ENCODE data around the gene GJB6. TPM values are rescaled to one million over a fixed set of nuclear protein-coding genes. Genes with fewer than 3 reads are reported as not detected.

The GJB6 gene
- total RNA-seq, 5 donors from 2014 or later (not counting 1 experiment from before 2014, with no cell fraction given), result 1.1 to 5.2 (median 2.9) TPM

- DNase-seq (no peak), ATAC-seq (replicated peaks in 1 of 4) (no peak)
- Mint-ChIP-seq H3K4me1 (peaks cover 12 to 20% (median 16%) of the 10 kb centered on the region in 3 donors), H3K27me3 (peaks cover 0 to 6% of the 10 kb centered on the region in 2 donors), H3K36me3 (no peaks in the 10 kb centered on the region), H3K9me3 (peaks cover 2 to 7% (median 7%) of the 10 kb centered on the region in 3 donors), H3K27ac (no peak overlapping the region), H3K4me3 (no peak overlapping the region)
- no peak overlapping the region for H3K27ac ChIP-seq (ENCODE audit: low read length)
- 94% methylated on average over 2 of the region's 3 CpGs for WGBS (ENCODE audit: insufficient coverage)
- ChIA-PET CTCF (no interaction called here), POLR2A (no interaction called here)
- H3K4me3 ChIP-seq (ENCODE audit: control insufficient read depth in 1 of 2, extremely low read depth in 1 of 2, low read length in 1 of 2), result no peak overlapping the region
- H3K9me3 ChIP-seq, result no peaks in the 10 kb centered on the region
- H3K4me1 ChIP-seq (ENCODE audit: control insufficient read depth in 1 of 2, extremely low read depth in 1 of 2, insufficient read depth in 2 of 2, low read length in 2 of 2), result no peaks in the 10 kb centered on the region
- H3K27me3 ChIP-seq (replicated peaks in 1 of 2; ENCODE audit: control insufficient read depth in 2 of 2, extremely low read depth in 1 of 2, insufficient read depth in 2 of 2, low read length in 1 of 2), result no peaks in the 10 kb centered on the region
- no peaks in the 10 kb centered on the region for H3K36me3 ChIP-seq (ENCODE audit: control insufficient read depth in 2 of 2, extremely low read depth in 1 of 2, insufficient read depth in 1 of 2, low read length in 1 of 2)
Observed at GRCh38 chr13:20217168-20217567, 15.0 kb downstream of the GJB6 start.

GRCh38 chr13:20209948-20210347, 22.2 kb downstream of the GJB6 start:
- Histone ChIP-seq H3K4me3 (ENCODE audit: control insufficient read depth in 1 of 2, extremely low read depth in 1 of 2, low read length in 1 of 2) (no peak overlapping the region), H3K9me3 (no peaks in the 10 kb centered on the region), H3K27ac (ENCODE audit: low read length) (no peak overlapping the region), H3K27me3 (replicated peaks in 1 of 2; ENCODE audit: control insufficient read depth in 2 of 2, extremely low read depth in 1 of 2, insufficient read depth in 2 of 2, low read length in 1 of 2) (peaks cover 0 to 23% of the 10 kb centered on the region in 2 experiments), H3K36me3 (ENCODE audit: control insufficient read depth in 2 of 2, extremely low read depth in 1 of 2, insufficient read depth in 1 of 2, low read length in 1 of 2) (no peaks in the 10 kb centered on the region), H3K4me1 (ENCODE audit: control insufficient read depth in 1 of 2, extremely low read depth in 1 of 2, insufficient read depth in 2 of 2, low read length in 2 of 2) (no peaks in the 10 kb centered on the region)
- Mint-ChIP-seq H3K4me1 (peaks cover 0 to 9% (median 0%) of the 10 kb centered on the region in 3 donors), H3K27me3 (peaks cover 18 to 33% of the 10 kb centered on the region in 2 donors), H3K27ac (no peak overlapping the region), H3K4me3 (no peak overlapping the region), H3K9me3 (peaks cover 2 to 7% (median 7%) of the 10 kb centered on the region in 3 donors), H3K36me3 (no peaks in the 10 kb centered on the region)
- no CpG with 5 or more reads among the region's 1 CpG for WGBS (ENCODE audit: insufficient coverage)
- no peak for ATAC-seq (replicated peaks in 1 of 4)
- DNase-seq, result no peak
- CTCF ChIA-PET, result interaction anchor here in 1 of 2 donors (1.1 kb wide), 1 partner anchor 28 kb away, joined by 4 read pairs; no protein-coding TSS in a partner anchor
- POLR2A ChIA-PET, result no interaction called here

- no peaks in the 10 kb centered on the region for H3K36me3 ChIP-seq (ENCODE audit: control insufficient read depth in 2 of 2, extremely low read depth in 1 of 2, insufficient read depth in 1 of 2, low read length in 1 of 2)
- ATAC-seq (replicated peaks in 1 of 4) (no peak), DNase-seq (no peak)
- Mint-ChIP-seq H3K4me1 (peaks cover 0 to 9% (median 0%) of the 10 kb centered on the region in 3 donors), H3K4me3 (no peak overlapping the region), H3K27ac (no peak overlapping the region), H3K36me3 (no peaks in the 10 kb centered on the region), H3K9me3 (peaks cover 0 to 7% (median 0%) of the 10 kb centered on the region in 3 donors), H3K27me3 (peaks cover 19 to 31% of the 10 kb centered on the region in 2 donors)
- WGBS (ENCODE audit: insufficient coverage), result 57% methylated on average over 13 of the region's 16 CpGs
- ChIA-PET POLR2A (no interaction called here), CTCF (no interaction called here)
- no peak overlapping the region for H3K4me3 ChIP-seq (ENCODE audit: control insufficient read depth in 1 of 2, extremely low read depth in 1 of 2, low read length in 1 of 2)
- peaks cover 0 to 27% of the 10 kb centered on the region in 2 experiments for H3K27me3 ChIP-seq (replicated peaks in 1 of 2; ENCODE audit: control insufficient read depth in 2 of 2, extremely low read depth in 1 of 2, insufficient read depth in 2 of 2, low read length in 1 of 2)
- no peaks in the 10 kb centered on the region for H3K4me1 ChIP-seq (ENCODE audit: control insufficient read depth in 1 of 2, extremely low read depth in 1 of 2, insufficient read depth in 2 of 2, low read length in 2 of 2)
- H3K9me3 ChIP-seq, result no peaks in the 10 kb centered on the region
- H3K27ac ChIP-seq (ENCODE audit: low read length), result no peak overlapping the region
Observed at GRCh38 chr13:20206698-20207235, 25.4 kb downstream of the GJB6 start.

GRCh38 chr13:20206065-20206697, 25.9 kb downstream of the GJB6 start:
- H3K4me1 ChIP-seq (ENCODE audit: control insufficient read depth in 1 of 2, extremely low read depth in 1 of 2, insufficient read depth in 2 of 2, low read length in 2 of 2), result no peaks in the 10 kb centered on the region
- DNase-seq, result no peak
- POLR2A ChIA-PET, result no interaction called here
- Mint-ChIP-seq H3K36me3 (no peaks in the 10 kb centered on the region), H3K27ac (no peak overlapping the region), H3K4me3 (no peak overlapping the region), H3K9me3 (peaks cover 0 to 10% (median 0%) of the 10 kb centered on the region in 3 donors), H3K4me1 (peaks cover 0 to 9% (median 0%) of the 10 kb centered on the region in 3 donors), H3K27me3 (peaks cover 21 to 31% of the 10 kb centered on the region in 2 donors)
- WGBS (ENCODE audit: insufficient coverage), result 80% methylated on average over 9 of the region's 11 CpGs
- CTCF ChIA-PET, result no interaction called here
- H3K36me3 ChIP-seq (ENCODE audit: control insufficient read depth in 2 of 2, extremely low read depth in 1 of 2, insufficient read depth in 1 of 2, low read length in 1 of 2), result no peaks in the 10 kb centered on the region
- no peak overlapping the region for H3K27ac ChIP-seq (ENCODE audit: low read length)
- no peaks in the 10 kb centered on the region for H3K9me3 ChIP-seq
- H3K27me3 ChIP-seq (replicated peaks in 1 of 2; ENCODE audit: control insufficient read depth in 2 of 2, extremely low read depth in 1 of 2, insufficient read depth in 2 of 2, low read length in 1 of 2), result peaks cover 0 to 27% of the 10 kb centered on the region in 2 experiments
- no peak overlapping the region for H3K4me3 ChIP-seq (ENCODE audit: control insufficient read depth in 1 of 2, extremely low read depth in 1 of 2, low read length in 1 of 2)
- no peak for ATAC-seq (replicated peaks in 1 of 4)

- Mint-ChIP-seq H3K27ac (no peak overlapping the region), H3K4me1 (peaks cover 13 to 14% (median 13%) of the 10 kb centered on the region in 3 donors), H3K36me3 (no peaks in the 10 kb centered on the region), H3K4me3 (no peak overlapping the region), H3K9me3 (peaks cover 0 to 10% (median 0%) of the 10 kb centered on the region in 3 donors), H3K27me3 (peaks cover 30 to 45% of the 10 kb centered on the region in 2 donors)
- H3K27me3 ChIP-seq (replicated peaks in 1 of 2; ENCODE audit: control insufficient read depth in 2 of 2, extremely low read depth in 1 of 2, insufficient read depth in 2 of 2, low read length in 1 of 2), result peaks cover 12 to 23% of the 10 kb centered on the region in 2 experiments
- H3K36me3 ChIP-seq (ENCODE audit: control insufficient read depth in 2 of 2, extremely low read depth in 1 of 2, insufficient read depth in 1 of 2, low read length in 1 of 2), result no peaks in the 10 kb centered on the region
- no peak for ATAC-seq (replicated peaks in 1 of 4)
- CTCF ChIA-PET, result interaction anchor here in 1 of 2 donors (0.6 to 2.4 kb wide), 3 partner anchors 12 to 726 kb away, joined by 3 to 9 read pairs (median 4); no protein-coding TSS in a partner anchor
- DNase-seq, result no peak
- POLR2A ChIA-PET, result no interaction called here
- H3K27ac ChIP-seq (ENCODE audit: low read length), result no peak overlapping the region
- no peak overlapping the region for H3K4me3 ChIP-seq (ENCODE audit: control insufficient read depth in 1 of 2, extremely low read depth in 1 of 2, low read length in 1 of 2)
- no peaks in the 10 kb centered on the region for H3K9me3 ChIP-seq
- WGBS (ENCODE audit: insufficient coverage), result no CpG with 5 or more reads among the region's 1 CpG
- peaks cover 2 to 8% of the 10 kb centered on the region in 2 experiments for H3K4me1 ChIP-seq (ENCODE audit: control insufficient read depth in 1 of 2, extremely low read depth in 1 of 2, insufficient read depth in 2 of 2, low read length in 2 of 2)
Observed at GRCh38 chr13:20198781-20199180, 33.3 kb downstream of the GJB6 start.

GRCh38 chr13:20197361-20197834, 34.7 kb downstream of the GJB6 start:
- DNase-seq, result peak in 5 of 35 experiments; percentile 10 to 70 (median 30)
- ChIA-PET CTCF (interaction anchor here (0.5 to 3.1 kb wide), 30 partner anchors 8 to 1862 kb away, joined by 3 to 18 read pairs (median 5); no protein-coding TSS in a partner anchor), POLR2A (interaction anchor here in 1 of 2 donors (0.6 kb wide), 1 partner anchor 31 kb away, joined by 4 read pairs; no protein-coding TSS in a partner anchor)
- Mint-ChIP-seq H3K9me3 (peaks cover 0 to 7% (median 0%) of the 10 kb centered on the region in 3 donors), H3K27me3 (peaks cover 32 to 49% of the 10 kb centered on the region in 2 donors), H3K4me3 (no peak overlapping the region), H3K36me3 (no peaks in the 10 kb centered on the region), H3K27ac (no peak overlapping the region), H3K4me1 (peaks cover 16 to 22% (median 17%) of the 10 kb centered on the region in 3 donors)
- peaks cover 12 to 35% of the 10 kb centered on the region in 2 experiments for H3K27me3 ChIP-seq (replicated peaks in 1 of 2; ENCODE audit: control insufficient read depth in 2 of 2, extremely low read depth in 1 of 2, insufficient read depth in 2 of 2, low read length in 1 of 2)
- peak in 3 of 4 experiments; percentile 40 to 63 (median 43) for ATAC-seq (replicated peaks in 1 of 4)
- no peak overlapping the region for H3K27ac ChIP-seq (ENCODE audit: low read length)
- WGBS (ENCODE audit: insufficient coverage), result 100% methylated on average over 1 of the region's 5 CpGs
- H3K4me3 ChIP-seq (ENCODE audit: control insufficient read depth in 1 of 2, extremely low read depth in 1 of 2, low read length in 1 of 2), result no peak overlapping the region
- H3K4me1 ChIP-seq (ENCODE audit: control insufficient read depth in 1 of 2, extremely low read depth in 1 of 2, insufficient read depth in 2 of 2, low read length in 2 of 2), result peaks cover 2 to 18% of the 10 kb centered on the region in 2 experiments
- no peaks in the 10 kb centered on the region for H3K36me3 ChIP-seq (ENCODE audit: control insufficient read depth in 2 of 2, extremely low read depth in 1 of 2, insufficient read depth in 1 of 2, low read length in 1 of 2)
- no peaks in the 10 kb centered on the region for H3K9me3 ChIP-seq

Measured in T-cell (primary cell).